ENCODE data around the gene NEB.

DNA sequence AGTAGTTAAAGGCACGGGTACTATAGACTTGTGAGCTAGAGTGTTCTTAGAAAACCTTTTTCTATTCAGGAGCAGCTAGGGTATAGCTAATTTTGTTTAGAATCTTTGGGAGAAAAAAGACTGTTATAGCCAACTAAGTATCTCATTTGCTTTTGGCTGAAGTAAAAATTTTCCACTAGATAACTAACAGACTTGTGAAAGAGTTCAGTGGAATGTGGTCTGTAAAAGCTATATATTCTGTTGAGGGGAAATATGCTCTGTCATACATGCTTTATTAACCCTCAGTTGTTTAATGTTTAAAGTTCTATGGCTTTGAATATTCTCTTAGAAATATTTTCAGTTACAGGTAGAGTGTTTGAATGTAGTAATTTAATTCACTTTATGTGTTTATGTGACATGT lies 274.9 kb downstream of the NEB start:
- no peak for TF ChIP-seq POLR2A (IDR thresholded peaks at IDR 0.05)
- TF ChIP-seq, protein P1, sequence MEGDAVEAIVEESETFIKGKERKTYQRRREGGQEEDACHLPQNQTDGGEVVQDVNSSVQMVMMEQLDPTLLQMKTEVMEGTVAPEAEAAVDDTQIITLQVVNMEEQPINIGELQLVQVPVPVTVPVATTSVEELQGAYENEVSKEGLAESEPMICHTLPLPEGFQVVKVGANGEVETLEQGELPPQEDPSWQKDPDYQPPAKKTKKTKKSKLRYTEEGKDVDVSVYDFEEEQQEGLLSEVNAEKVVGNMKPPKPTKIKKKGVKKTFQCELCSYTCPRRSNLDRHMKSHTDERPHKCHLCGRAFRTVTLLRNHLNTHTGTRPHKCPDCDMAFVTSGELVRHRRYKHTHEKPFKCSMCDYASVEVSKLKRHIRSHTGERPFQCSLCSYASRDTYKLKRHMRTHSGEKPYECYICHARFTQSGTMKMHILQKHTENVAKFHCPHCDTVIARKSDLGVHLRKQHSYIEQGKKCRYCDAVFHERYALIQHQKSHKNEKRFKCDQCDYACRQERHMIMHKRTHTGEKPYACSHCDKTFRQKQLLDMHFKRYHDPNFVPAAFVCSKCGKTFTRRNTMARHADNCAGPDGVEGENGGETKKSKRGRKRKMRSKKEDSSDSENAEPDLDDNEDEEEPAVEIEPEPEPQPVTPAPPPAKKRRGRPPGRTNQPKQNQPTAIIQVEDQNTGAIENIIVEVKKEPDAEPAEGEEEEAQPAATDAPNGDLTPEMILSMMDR (IDR thresholded peaks at IDR 0.05): no peak
